Measurements from ENCODE around the gene PREX1. TPM values are rescaled to one million over a fixed set of nuclear protein-coding genes. Genes with fewer than 3 reads are reported as not detected.
"Not testable (repeated sequence)": the region's sequence is repeated elsewhere in the genome, so short reads cannot be mapped to it uniquely, and the experiment has no call there.

Gene PREX1
- total and polyA plus RNA-seq, 10 donors: 36.7 to 279 (median 157) TPM

- peaks cover 0 to 6% (median 2%) of the 10 kb centered on the region in 8 donors for H3K9me3 ChIP-seq
- no peak for TF ChIP-seq POLR2AphosphoS5 (IDR thresholded peaks at IDR 0.05)
- TF ChIP-seq, protein P1, sequence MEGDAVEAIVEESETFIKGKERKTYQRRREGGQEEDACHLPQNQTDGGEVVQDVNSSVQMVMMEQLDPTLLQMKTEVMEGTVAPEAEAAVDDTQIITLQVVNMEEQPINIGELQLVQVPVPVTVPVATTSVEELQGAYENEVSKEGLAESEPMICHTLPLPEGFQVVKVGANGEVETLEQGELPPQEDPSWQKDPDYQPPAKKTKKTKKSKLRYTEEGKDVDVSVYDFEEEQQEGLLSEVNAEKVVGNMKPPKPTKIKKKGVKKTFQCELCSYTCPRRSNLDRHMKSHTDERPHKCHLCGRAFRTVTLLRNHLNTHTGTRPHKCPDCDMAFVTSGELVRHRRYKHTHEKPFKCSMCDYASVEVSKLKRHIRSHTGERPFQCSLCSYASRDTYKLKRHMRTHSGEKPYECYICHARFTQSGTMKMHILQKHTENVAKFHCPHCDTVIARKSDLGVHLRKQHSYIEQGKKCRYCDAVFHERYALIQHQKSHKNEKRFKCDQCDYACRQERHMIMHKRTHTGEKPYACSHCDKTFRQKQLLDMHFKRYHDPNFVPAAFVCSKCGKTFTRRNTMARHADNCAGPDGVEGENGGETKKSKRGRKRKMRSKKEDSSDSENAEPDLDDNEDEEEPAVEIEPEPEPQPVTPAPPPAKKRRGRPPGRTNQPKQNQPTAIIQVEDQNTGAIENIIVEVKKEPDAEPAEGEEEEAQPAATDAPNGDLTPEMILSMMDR (IDR thresholded peaks at IDR 0.05 in 8 of 11, conservative IDR thresholded peaks at IDR 0.05 in 3 of 11): no peak
- TF ChIP-seq POLR2A (IDR thresholded peaks at IDR 0.05): no peak
- H3K27ac ChIP-seq: no peak overlapping the region
- H3K4me3 ChIP-seq: no peak overlapping the region
- H3K4me1 ChIP-seq: no peaks in the 10 kb centered on the region
- DNase-seq: peak; percentile 4
- no peaks in the 10 kb centered on the region for H3K36me3 ChIP-seq
- peaks cover 0 to 19% (median 0%) of the 10 kb centered on the region in 7 donors for H3K27me3 ChIP-seq (replicated peaks in 1 of 7)
- intact Hi-C loops (cut with DNase I; ENCODE audit: low total_unique reads): no loop called here
- 84 to 96% (median 88%) methylated on average over 11 of the region's 11 CpGs for WGBS, 5 donors
These were observed 227.9 kb downstream of the PREX1 start for GRCh38 chr20:48599748-48600469.

GRCh38 chr20:48599106-48599747 lies 228.6 kb downstream of the PREX1 start:
- peaks cover 0 to 12% (median 0%) of the 10 kb centered on the region in 7 donors for H3K27me3 ChIP-seq (replicated peaks in 1 of 7)
- no peaks in the 10 kb centered on the region for H3K36me3 ChIP-seq
- TF ChIP-seq, protein P1 (IDR thresholded peaks at IDR 0.05 in 8 of 11, conservative IDR thresholded peaks at IDR 0.05 in 3 of 11): no peak
- TF ChIP-seq POLR2AphosphoS5 (IDR thresholded peaks at IDR 0.05) (no peak), POLR2A (IDR thresholded peaks at IDR 0.05) (no peak)
- H3K27ac ChIP-seq: no peak overlapping the region
- no peak overlapping the region for H3K4me3 ChIP-seq
- no peak for DNase-seq
- intact Hi-C loops (cut with DNase I; ENCODE audit: low total_unique reads): no loop called here
- peaks cover 0 to 6% (median 2%) of the 10 kb centered on the region in 8 donors for H3K9me3 ChIP-seq
- WGBS, 5 donors: 70 to 92% (median 77%) methylated on average over 5 to 7 of the region's 7 CpGs
- no peaks in the 10 kb centered on the region for H3K4me1 ChIP-seq

DNA sequence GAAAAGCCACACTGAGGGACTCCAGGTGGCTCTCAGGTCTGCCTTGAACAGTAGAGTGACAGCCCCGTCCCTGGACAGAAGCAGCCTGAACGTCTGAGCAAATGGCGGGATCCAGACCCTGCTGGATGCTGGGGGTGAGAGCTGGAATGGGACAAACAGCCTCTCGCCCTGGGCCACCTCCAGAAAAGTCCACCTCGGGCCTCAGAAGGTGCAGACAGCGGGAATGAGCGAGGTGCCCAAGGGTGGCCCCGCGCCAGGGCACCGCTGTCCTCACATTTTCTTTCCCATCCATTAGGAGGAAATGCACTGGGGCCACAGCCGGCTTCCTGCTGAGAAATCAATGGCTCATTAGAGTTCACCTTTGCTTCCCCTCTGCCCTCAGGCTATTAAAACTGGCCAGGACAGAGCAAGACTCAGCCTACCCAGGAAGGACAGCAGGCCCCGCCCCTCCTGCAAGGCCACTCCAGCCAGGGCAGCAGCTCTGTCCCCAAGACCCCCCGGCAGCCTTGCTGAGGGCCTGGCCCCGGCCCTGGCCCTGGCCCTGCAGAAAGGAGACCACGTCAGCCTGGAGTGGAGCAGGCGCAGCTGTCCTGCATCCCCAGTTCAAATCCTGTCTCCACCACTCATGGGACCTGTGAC lies 229.4 kb downstream of the PREX1 start:
- DNase-seq; H3K4me3 ChIP-seq; H3K36me3 ChIP-seq; H3K9me3 ChIP-seq; H3K27me3 ChIP-seq (replicated peaks in 1 of 7); H3K4me1 ChIP-seq; H3K27ac ChIP-seq; intact Hi-C loops (cut with DNase I; ENCODE audit: low total_unique reads): not testable (repeated sequence)
- WGBS, 5 donors: 59 to 66% (median 65%) methylated on average over 12 to 16 of the region's 16 CpGs

DNA sequence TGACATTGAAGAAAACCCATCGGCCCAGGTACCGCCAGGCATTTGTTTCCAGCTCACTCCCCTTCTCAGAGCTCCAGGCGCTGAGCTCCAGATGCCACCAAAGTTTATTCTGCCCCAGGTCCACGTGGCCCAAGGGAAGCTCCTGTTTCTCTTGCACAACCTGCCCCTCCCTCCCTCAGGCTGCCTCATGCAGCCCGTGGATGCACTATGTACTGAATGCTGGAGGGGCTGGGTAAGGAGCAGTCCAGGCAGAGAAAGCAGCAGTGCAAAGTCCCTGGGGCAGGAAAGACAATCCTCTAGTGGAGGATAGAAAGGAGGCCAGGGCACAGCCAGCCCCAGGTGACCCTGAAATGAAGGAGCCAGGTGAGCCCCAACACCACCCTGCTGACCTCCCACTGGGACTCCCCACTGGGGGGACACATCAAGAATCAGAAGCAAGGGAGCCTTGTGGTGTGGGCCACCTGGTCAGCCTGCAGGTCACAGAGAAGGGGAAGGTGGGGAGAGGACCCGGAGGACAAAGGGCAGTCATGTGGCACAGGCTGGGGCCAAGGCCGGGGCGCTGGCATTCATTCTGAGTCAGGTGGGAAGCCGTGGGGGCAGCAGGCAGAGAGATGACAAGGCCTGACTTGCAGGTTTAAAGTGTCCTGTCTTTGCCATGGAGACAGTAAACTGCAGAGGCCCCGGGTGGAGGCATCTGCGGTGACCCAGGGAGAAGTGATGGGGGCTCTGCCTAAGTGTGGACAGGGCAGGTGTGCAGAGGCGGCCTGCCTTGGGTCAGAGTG lies 230.1 kb downstream of the PREX1 start:
- no peak overlapping the region for H3K27ac ChIP-seq
- TF ChIP-seq, protein P1 (IDR thresholded peaks at IDR 0.05 in 8 of 11, conservative IDR thresholded peaks at IDR 0.05 in 3 of 11): no peak
- TF ChIP-seq POLR2AphosphoS5 (IDR thresholded peaks at IDR 0.05) (no peak), POLR2A (IDR thresholded peaks at IDR 0.05) (no peak)
- peaks cover 0 to 6% (median 0%) of the 10 kb centered on the region in 7 donors for H3K27me3 ChIP-seq (replicated peaks in 1 of 7)
- H3K4me3 ChIP-seq: no peak overlapping the region
- intact Hi-C loops (cut with DNase I; ENCODE audit: low total_unique reads): no loop called here
- 67 to 81% (median 75%) methylated on average over 12 of the region's 12 CpGs for WGBS, 5 donors
- peaks cover 0 to 6% (median 2%) of the 10 kb centered on the region in 8 donors for H3K9me3 ChIP-seq
- no peak for DNase-seq
- H3K4me1 ChIP-seq: no peaks in the 10 kb centered on the region
- H3K36me3 ChIP-seq: no peaks in the 10 kb centered on the region

Data from spleen (tissue), 11 donors.